ENCODE data around the gene PPP4R4. TPM values are rescaled to one million over a fixed set of nuclear protein-coding genes. Genes with fewer than 3 reads are reported as not detected.

The PPP4R4 gene
- polyA plus RNA-seq, 1 donor from 2014 or later = 4.8 TPM

- no peak overlapping the region for H3K4me3 ChIP-seq (ENCODE audit: low read length)
- no peaks in the 10 kb centered on the region for H3F3A ChIP-seq (ENCODE audit: insufficient read depth, low read length, poor library complexity, severe bottlenecking)
- H3K9ac ChIP-seq (ENCODE audit: low read length) = no peak overlapping the region
- H2AFZ ChIP-seq (ENCODE audit: low read depth, low read length) = no peak overlapping the region
- H3K9me2 ChIP-seq (ENCODE audit: insufficient read depth, low read length) = no peaks in the 10 kb centered on the region
- H3K79me2 ChIP-seq (replicated peaks; ENCODE audit: insufficient read depth, low read length) = no peaks in the 10 kb centered on the region
- no peaks in the 10 kb centered on the region for H3K36me3 ChIP-seq (ENCODE audit: insufficient read depth, low read length)
- no peaks in the 10 kb centered on the region for H3K27me3 ChIP-seq (ENCODE audit: insufficient read depth, low read depth, low read length)
- H3K27ac ChIP-seq (ENCODE audit: low read length) = no peak overlapping the region
- H3K4me2 ChIP-seq (ENCODE audit: low read length) = no peak overlapping the region
- H3K9me3 ChIP-seq (ENCODE audit: low read length) = no peaks in the 10 kb centered on the region
- TF ChIP-seq POLR2AphosphoS5 (IDR thresholded peaks at IDR 0.05) (no peak), TAF1 (IDR thresholded peaks at IDR 0.05; ENCODE audit: low read depth) (no peak), EZH2 (IDR thresholded peaks at IDR 0.05; ENCODE audit: borderline replicate concordance, insufficient read depth, low read length, poor library complexity, severe bottlenecking) (no peak), SMC3 (conservative IDR thresholded peaks at IDR 0.05; ENCODE audit: poor library complexity) (no peak), RAD21 (conservative IDR thresholded peaks at IDR 0.05) (no peak), MXI1 (conservative IDR thresholded peaks at IDR 0.05; ENCODE audit: poor library complexity, severe bottlenecking) (no peak), EP300 (conservative IDR thresholded peaks at IDR 0.05; ENCODE audit: poor library complexity, severe bottlenecking) (no peak)
- TF ChIP-seq, protein P1, sequence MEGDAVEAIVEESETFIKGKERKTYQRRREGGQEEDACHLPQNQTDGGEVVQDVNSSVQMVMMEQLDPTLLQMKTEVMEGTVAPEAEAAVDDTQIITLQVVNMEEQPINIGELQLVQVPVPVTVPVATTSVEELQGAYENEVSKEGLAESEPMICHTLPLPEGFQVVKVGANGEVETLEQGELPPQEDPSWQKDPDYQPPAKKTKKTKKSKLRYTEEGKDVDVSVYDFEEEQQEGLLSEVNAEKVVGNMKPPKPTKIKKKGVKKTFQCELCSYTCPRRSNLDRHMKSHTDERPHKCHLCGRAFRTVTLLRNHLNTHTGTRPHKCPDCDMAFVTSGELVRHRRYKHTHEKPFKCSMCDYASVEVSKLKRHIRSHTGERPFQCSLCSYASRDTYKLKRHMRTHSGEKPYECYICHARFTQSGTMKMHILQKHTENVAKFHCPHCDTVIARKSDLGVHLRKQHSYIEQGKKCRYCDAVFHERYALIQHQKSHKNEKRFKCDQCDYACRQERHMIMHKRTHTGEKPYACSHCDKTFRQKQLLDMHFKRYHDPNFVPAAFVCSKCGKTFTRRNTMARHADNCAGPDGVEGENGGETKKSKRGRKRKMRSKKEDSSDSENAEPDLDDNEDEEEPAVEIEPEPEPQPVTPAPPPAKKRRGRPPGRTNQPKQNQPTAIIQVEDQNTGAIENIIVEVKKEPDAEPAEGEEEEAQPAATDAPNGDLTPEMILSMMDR (IDR thresholded peaks at IDR 0.05; ENCODE audit: poor library complexity, severe bottlenecking) = no peak
- TF ChIP-seq, protein P2, sequence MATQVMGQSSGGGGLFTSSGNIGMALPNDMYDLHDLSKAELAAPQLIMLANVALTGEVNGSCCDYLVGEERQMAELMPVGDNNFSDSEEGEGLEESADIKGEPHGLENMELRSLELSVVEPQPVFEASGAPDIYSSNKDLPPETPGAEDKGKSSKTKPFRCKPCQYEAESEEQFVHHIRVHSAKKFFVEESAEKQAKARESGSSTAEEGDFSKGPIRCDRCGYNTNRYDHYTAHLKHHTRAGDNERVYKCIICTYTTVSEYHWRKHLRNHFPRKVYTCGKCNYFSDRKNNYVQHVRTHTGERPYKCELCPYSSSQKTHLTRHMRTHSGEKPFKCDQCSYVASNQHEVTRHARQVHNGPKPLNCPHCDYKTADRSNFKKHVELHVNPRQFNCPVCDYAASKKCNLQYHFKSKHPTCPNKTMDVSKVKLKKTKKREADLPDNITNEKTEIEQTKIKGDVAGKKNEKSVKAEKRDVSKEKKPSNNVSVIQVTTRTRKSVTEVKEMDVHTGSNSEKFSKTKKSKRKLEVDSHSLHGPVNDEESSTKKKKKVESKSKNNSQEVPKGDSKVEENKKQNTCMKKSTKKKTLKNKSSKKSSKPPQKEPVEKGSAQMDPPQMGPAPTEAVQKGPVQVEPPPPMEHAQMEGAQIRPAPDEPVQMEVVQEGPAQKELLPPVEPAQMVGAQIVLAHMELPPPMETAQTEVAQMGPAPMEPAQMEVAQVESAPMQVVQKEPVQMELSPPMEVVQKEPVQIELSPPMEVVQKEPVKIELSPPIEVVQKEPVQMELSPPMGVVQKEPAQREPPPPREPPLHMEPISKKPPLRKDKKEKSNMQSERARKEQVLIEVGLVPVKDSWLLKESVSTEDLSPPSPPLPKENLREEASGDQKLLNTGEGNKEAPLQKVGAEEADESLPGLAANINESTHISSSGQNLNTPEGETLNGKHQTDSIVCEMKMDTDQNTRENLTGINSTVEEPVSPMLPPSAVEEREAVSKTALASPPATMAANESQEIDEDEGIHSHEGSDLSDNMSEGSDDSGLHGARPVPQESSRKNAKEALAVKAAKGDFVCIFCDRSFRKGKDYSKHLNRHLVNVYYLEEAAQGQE (IDR thresholded peaks at IDR 0.05; ENCODE audit: borderline replicate concordance) = no peak
- no peaks in the 10 kb centered on the region for H4K20me1 ChIP-seq (ENCODE audit: insufficient read depth)
Observed at GRCh38 chr14:94227029-94227428, 52.9 kb downstream of the PPP4R4 start.

DNA sequence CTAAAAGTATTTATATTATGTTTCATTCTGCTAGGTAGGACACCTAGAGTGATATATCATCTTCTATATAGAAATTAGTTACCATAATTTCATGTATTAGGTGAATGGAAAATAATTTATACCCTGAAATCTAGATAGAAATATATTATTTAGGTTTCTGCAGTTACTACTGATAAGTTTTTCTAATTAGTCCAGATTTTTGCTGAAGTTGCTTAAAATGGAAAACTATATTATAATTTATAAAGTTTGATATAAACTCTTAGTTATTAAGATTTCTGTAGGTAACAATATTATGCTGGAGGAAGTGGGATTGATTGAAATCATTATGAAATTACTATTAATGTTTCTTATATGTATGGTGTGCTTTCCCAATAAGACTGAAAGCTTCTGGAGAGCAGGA, 62.9 kb downstream of the PPP4R4 start:
- no peaks in the 10 kb centered on the region for H3F3A ChIP-seq (ENCODE audit: insufficient read depth, low read length, poor library complexity, severe bottlenecking)
- no peaks in the 10 kb centered on the region for H3K27me3 ChIP-seq (ENCODE audit: insufficient read depth, low read depth, low read length)
- H3K4me2 ChIP-seq (ENCODE audit: low read length) = no peak overlapping the region
- H3K79me2 ChIP-seq (replicated peaks; ENCODE audit: insufficient read depth, low read length) = no peaks in the 10 kb centered on the region
- no peaks in the 10 kb centered on the region for H4K20me1 ChIP-seq (ENCODE audit: insufficient read depth)
- H3K4me3 ChIP-seq (ENCODE audit: low read length) = no peak overlapping the region
- no peaks in the 10 kb centered on the region for H3K9me3 ChIP-seq (ENCODE audit: low read length)
- TF ChIP-seq EZH2 (IDR thresholded peaks at IDR 0.05; ENCODE audit: borderline replicate concordance, insufficient read depth, low read length, poor library complexity, severe bottlenecking) (no peak), MXI1 (conservative IDR thresholded peaks at IDR 0.05; ENCODE audit: poor library complexity, severe bottlenecking) (no peak), EP300 (conservative IDR thresholded peaks at IDR 0.05; ENCODE audit: poor library complexity, severe bottlenecking) (no peak), TAF1 (IDR thresholded peaks at IDR 0.05; ENCODE audit: low read depth) (no peak), SMC3 (conservative IDR thresholded peaks at IDR 0.05; ENCODE audit: poor library complexity) (no peak), POLR2AphosphoS5 (IDR thresholded peaks at IDR 0.05) (no peak)
- TF ChIP-seq, protein P2 (IDR thresholded peaks at IDR 0.05; ENCODE audit: borderline replicate concordance) = no peak
- H3K27ac ChIP-seq (ENCODE audit: low read length) = no peak overlapping the region
- no peaks in the 10 kb centered on the region for H3K36me3 ChIP-seq (ENCODE audit: insufficient read depth, low read length)
- no peaks in the 10 kb centered on the region for H3K9me2 ChIP-seq (ENCODE audit: insufficient read depth, low read length)
- H3K9ac ChIP-seq (ENCODE audit: low read length) = no peak overlapping the region
- no peak overlapping the region for H2AFZ ChIP-seq (ENCODE audit: low read depth, low read length)
